ENCODE results near the gene PC.

PC gene

DNA sequence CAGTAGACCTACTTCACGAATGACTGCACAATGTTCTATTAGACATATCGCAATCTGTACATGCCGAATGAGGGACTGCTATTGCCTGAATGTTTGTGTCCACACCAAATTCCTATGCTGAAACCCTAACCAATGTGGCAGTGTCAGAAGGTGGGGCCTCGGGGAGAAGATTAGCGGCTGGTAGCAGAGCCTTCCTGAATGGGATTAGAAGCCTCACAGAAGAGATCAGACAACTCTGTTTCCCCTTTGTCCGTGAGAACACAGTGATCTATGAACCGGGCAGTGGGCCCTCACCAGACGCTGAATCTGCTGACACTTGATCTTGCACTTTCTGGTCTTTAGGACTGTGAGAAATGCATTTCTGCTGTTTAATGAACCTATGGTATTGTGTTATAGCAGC lies 68.2 kb downstream of the PC start:
- no peak for TF ChIP-seq JUND (IDR thresholded peaks at IDR 0.05; ENCODE audit: low read depth)
- DNase-seq (ENCODE audit: low read depth in 1 of 2, low spot score in 1 of 2), result no peak
- in situ Hi-C loops (cut with HindIII; ENCODE audit: low pct_unique_long_range_greater_than_20kb, low sequenced_read_pairs), result no loop called here

DNA sequence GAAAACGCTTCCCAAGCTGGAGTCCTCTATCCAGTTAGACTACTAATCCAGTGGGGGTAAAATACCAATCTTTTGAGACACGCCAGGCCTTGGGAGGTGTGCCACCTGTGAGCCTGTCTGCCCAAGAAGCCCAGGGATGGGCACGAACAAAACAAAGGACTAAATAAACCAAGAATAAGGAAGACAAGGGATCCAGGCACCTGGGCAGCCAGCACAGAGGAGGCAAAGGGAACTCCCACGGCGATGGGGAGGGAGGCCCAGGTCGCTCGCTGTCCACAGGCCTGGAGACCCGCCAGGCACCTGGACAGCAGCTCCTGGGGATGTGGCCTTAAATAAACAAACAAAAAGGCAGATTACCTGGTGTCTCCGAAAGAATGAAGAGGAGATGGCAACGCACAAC lies 69.9 kb downstream of the PC start:
- no peak for DNase-seq (ENCODE audit: low read depth in 1 of 2, low spot score in 1 of 2)
- TF ChIP-seq JUND (IDR thresholded peaks at IDR 0.05; ENCODE audit: low read depth), result no peak
- in situ Hi-C loops (cut with HindIII; ENCODE audit: low pct_unique_long_range_greater_than_20kb, low sequenced_read_pairs), result no loop called here

- in situ Hi-C loops (cut with HindIII; ENCODE audit: low pct_unique_long_range_greater_than_20kb, low sequenced_read_pairs), result no loop called here
- TF ChIP-seq JUND (IDR thresholded peaks at IDR 0.05; ENCODE audit: low read depth), result no peak
- no peak for DNase-seq (ENCODE audit: low read depth in 1 of 2, low spot score in 1 of 2)
These were observed 70.7 kb downstream of the PC start for GRCh38 chr11:66887526-66887925.

DNA sequence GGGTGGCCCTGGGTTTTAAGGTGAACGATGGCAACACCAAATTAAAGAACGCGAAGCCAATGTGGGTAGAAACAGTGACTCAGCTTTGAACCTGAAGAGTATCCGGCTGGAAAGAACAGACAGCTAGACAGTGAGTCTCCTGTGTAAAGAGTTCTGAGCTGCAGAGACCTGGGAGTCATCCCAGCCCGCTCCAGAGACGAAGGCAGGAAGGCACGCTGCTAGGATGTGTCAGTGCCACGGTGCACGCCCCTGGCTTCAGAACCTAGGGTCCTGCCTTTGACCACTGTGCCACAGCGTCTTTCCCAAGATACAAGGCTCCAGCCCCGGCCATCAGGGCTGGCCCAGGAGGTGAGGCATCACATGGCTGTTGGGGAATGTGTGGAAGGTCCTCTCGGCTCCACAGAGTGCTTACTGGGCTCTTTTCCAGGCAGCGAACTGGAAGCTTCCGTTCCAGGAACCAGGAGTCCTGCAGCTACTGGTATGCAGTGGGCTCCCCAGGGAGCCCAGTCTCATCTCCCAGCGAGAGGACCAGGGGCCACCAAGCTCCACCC lies 71.4 kb downstream of the PC start:
- no peak for DNase-seq (ENCODE audit: low read depth in 1 of 2, low spot score in 1 of 2)
- TF ChIP-seq JUND (IDR thresholded peaks at IDR 0.05; ENCODE audit: low read depth), result no peak
- in situ Hi-C loops (cut with HindIII; ENCODE audit: low pct_unique_long_range_greater_than_20kb, low sequenced_read_pairs), result no loop called here

DNA sequence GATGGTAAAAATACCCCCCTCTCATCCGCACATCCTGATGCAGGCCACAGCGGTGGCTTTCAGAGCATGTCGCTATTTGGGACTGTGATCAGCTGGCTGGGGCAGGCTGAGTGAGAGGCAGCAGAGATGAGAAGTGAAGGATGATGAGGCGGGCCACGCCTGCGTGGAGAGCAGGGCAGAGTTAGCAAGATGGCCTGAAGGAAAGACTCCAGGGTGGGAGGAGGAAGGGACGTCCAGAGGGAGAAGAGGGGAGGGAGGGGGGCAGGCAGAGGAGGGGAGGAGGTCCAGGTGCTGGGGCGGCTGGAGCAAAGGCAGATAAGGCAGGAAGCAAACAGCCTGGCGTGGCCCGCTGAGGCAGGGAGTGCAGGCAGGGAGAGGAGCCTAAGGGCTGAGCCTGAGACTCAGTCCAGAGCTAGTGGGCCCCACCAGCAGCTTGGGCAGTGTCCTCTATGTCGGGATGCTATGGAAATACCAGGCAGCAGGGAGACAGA lies 72.2 kb downstream of the PC start:
- no peak for DNase-seq (ENCODE audit: low read depth in 1 of 2, low spot score in 1 of 2)
- in situ Hi-C loops (cut with HindIII; ENCODE audit: low pct_unique_long_range_greater_than_20kb, low sequenced_read_pairs), result no loop called here
- TF ChIP-seq JUND (IDR thresholded peaks at IDR 0.05; ENCODE audit: low read depth), result no peak

DNA sequence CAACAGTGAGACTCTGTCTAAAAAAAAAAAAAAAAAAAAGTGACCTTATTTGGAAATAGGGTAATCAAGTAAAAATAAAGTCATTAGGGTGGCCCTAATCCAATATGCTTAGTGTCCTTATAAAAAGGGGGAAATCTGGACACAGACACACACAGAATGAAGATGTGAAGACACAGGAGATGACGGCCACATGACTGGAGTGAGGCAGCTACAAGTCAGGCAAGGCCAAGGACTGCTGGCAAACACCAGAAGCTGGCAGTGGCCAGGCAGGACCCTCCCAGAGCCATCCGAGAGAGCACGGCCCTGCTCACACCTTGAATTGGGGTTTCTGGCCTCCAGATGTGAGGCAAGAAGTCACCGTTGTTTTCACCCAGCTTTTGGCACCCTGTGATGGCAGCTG lies 72.7 kb downstream of the PC start:
- in situ Hi-C loops (cut with HindIII; ENCODE audit: low pct_unique_long_range_greater_than_20kb, low sequenced_read_pairs), result no loop called here
- DNase-seq (ENCODE audit: low read depth in 1 of 2, low spot score in 1 of 2), result no peak
- no peak for TF ChIP-seq JUND (IDR thresholded peaks at IDR 0.05; ENCODE audit: low read depth)

- in situ Hi-C loops (cut with HindIII; ENCODE audit: low pct_unique_long_range_greater_than_20kb, low sequenced_read_pairs), result no loop called here
- DNase-seq (ENCODE audit: low read depth in 1 of 2, low spot score in 1 of 2), result no peak
- no peak for TF ChIP-seq JUND (IDR thresholded peaks at IDR 0.05; ENCODE audit: low read depth)
These were observed 73.7 kb downstream of the PC start for GRCh38 chr11:66884443-66884842.

DNA sequence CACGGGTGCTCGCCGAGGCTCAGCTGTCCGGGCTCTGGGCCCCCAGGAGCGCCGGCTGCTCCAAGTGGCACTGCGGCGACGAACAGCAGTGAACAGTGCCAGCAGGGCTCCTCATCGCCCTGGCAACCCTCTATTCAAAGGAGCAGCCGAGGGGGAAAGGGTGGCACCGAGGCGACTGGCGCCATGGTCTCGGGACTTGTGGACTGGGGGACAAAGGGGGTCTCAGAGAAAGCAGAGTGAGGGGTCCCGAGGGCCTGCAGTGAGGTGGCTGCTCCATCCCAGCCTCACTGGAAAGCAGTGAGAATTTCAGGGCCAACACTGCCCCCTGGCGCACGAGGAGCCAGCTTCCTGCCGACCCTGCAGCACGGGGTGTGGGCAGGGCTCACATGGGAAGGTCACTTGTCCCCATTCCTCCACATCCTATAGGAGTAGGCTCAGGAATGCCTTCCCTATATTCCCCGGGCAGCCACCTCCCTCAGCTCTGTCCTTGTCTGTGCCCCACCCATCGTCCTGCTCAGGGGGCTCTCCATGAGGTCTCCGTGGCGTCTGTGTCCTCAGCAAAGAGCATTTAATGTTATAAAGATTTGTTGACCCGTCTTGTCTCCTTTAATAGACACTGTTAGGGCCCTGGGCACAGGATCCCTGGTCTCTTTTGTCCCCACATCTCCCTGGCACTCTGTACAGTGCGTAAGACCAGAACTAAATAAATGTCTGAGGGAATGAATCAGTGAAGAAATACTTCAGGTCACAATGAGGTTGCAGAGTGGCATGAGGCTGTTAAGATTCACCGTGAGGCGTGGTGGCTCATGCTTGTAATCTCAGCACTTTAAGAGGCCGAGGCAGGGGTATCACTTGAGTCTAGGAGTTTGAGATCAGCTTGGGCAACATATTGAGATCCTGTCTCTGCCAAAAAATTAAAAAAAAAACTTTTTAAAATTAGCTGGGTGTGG lies 74.9 kb downstream of the PC start:
- in situ Hi-C loops (cut with HindIII; ENCODE audit: low pct_unique_long_range_greater_than_20kb, low sequenced_read_pairs), result no loop called here
- TF ChIP-seq JUND (IDR thresholded peaks at IDR 0.05; ENCODE audit: low read depth), result no peak
- DNase-seq (ENCODE audit: low read depth in 1 of 2, low spot score in 1 of 2), result peak in 1 of 2 experiments; percentile 67

GRCh38 chr11:66882561-66883015 lies 75.6 kb downstream of the PC start:
- TF ChIP-seq JUND (IDR thresholded peaks at IDR 0.05; ENCODE audit: low read depth), result no peak
- DNase-seq (ENCODE audit: low read depth in 1 of 2, low spot score in 1 of 2), result no peak
- in situ Hi-C loops (cut with HindIII; ENCODE audit: low pct_unique_long_range_greater_than_20kb, low sequenced_read_pairs), result no loop called here

- no peak for TF ChIP-seq JUND (IDR thresholded peaks at IDR 0.05; ENCODE audit: low read depth)
- DNase-seq (ENCODE audit: low read depth in 1 of 2, low spot score in 1 of 2), result no peak
- in situ Hi-C loops (cut with HindIII; ENCODE audit: low pct_unique_long_range_greater_than_20kb, low sequenced_read_pairs), result no loop called here
These were observed 76.2 kb downstream of the PC start for GRCh38 chr11:66881927-66882452.

DNA sequence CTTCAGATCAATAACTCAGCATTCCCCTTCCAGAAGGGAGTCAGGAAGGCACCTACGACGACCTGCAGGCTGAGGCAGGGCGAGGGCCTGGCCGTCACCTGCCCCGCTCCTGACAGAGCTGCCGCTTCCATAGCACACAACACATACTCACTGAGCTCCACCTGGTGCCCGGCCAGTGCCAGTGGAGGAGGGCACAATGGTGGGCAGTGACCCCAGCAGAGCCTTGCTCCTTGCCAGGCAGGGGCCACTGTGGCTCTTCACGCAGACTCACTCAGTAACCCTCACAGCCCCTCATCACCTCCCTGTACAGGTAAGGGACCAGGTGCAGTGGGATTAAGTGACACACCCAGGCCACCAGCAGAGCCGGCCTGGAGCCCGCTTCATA lies 76.7 kb downstream of the PC start:
- peak in 1 of 2 experiments; percentile 55 for DNase-seq (ENCODE audit: low read depth in 1 of 2, low spot score in 1 of 2)
- in situ Hi-C loops (cut with HindIII; ENCODE audit: low pct_unique_long_range_greater_than_20kb, low sequenced_read_pairs), result no loop called here
- no peak for TF ChIP-seq JUND (IDR thresholded peaks at IDR 0.05; ENCODE audit: low read depth)

GRCh38 chr11:66880496-66881450 lies 77.4 kb downstream of the PC start:
- peak in 1 of 2 experiments; percentile 91 for DNase-seq (ENCODE audit: low read depth in 1 of 2, low spot score in 1 of 2)
- in situ Hi-C loops (cut with HindIII; ENCODE audit: low pct_unique_long_range_greater_than_20kb, low sequenced_read_pairs), result no loop called here
- TF ChIP-seq JUND (IDR thresholded peaks at IDR 0.05; ENCODE audit: low read depth), result no peak
